GM12874 (cell line): ENCODE data around the gene PSKH1.

Experiments used
- TF ChIP-seq, protein P1 (sequence below): IDR thresholded peaks from 2 replicates; pipeline ENCODE4 v1.5.1; 2011; ENCODE audit warnings: low read depth, mild to moderate bottlenecking, control low read depth, low read length, moderate library complexity; ENCODE audit not compliant: insufficient read depth

PSKH1 gene

GRCh38 chr16:67893743-67894399, 817 bp downstream of the PSKH1 start:
- TF ChIP-seq, protein P1, sequence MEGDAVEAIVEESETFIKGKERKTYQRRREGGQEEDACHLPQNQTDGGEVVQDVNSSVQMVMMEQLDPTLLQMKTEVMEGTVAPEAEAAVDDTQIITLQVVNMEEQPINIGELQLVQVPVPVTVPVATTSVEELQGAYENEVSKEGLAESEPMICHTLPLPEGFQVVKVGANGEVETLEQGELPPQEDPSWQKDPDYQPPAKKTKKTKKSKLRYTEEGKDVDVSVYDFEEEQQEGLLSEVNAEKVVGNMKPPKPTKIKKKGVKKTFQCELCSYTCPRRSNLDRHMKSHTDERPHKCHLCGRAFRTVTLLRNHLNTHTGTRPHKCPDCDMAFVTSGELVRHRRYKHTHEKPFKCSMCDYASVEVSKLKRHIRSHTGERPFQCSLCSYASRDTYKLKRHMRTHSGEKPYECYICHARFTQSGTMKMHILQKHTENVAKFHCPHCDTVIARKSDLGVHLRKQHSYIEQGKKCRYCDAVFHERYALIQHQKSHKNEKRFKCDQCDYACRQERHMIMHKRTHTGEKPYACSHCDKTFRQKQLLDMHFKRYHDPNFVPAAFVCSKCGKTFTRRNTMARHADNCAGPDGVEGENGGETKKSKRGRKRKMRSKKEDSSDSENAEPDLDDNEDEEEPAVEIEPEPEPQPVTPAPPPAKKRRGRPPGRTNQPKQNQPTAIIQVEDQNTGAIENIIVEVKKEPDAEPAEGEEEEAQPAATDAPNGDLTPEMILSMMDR: no peak

GRCh38 chr16:67897231-67897630, 4.2 kb downstream of the PSKH1 start:
- TF ChIP-seq, protein P1: no peak

DNA sequence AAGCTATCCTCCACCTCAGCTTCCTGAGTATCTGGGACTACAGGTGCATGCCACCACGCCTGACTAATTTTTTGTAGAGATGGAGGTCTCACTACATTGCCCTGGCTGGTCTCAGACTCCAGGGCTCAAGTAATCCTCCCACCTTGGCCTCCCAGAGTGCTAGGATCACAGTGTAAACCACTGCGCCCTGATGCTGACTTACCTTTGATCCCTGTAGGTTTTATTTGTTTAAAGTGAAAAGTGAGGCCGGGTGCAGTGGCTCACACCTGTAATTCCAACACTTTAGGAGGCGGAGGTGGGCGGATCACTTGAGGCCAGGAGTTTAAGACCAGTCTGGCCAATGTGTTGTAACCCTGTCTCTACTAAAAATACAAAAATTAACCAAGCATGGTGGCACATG, 8.7 kb downstream of the PSKH1 start:
- TF ChIP-seq, protein P1: no peak

GRCh38 chr16:67902831-67903230, 9.8 kb downstream of the PSKH1 start:
- TF ChIP-seq, protein P1: no peak

DNA sequence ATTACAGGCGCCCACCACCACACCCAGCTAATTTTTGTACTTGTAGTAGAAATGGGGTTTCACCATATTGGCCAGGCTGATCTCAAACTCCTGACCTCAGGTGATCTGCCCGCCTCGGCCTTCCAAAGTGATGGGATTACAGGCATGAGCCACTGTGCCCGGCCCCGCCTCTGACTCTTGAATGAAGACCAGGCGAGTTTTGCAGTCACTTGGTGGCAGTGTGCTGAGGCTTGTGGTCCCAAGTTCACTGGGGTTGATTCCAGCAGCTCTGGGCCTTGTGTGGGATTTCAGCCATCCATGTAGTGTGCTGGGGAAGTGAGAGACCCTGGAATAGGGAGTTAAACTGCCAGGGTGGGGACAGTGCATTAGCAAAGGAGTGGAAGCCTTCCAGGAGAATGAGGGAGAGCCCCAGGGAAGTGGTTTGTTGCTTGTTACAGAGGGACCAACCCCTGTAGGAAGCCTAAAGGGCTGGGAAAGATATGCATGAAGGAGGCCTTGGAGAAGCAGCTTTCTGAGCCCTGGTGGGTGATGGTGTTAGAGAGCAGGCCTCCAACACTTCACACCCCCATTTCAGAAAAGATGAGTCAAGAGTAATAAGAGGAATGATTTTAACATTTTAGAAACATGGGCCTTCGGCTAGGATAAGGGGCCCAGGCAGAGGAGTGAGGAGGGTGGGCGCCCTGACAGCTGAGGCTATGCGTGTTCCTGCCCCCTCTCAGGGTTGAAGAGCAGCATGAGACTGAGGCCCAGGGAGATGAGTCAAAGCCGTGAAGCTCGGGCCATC, 14.5 kb downstream of the PSKH1 start:
- TF ChIP-seq, protein P1: no peak

DNA sequence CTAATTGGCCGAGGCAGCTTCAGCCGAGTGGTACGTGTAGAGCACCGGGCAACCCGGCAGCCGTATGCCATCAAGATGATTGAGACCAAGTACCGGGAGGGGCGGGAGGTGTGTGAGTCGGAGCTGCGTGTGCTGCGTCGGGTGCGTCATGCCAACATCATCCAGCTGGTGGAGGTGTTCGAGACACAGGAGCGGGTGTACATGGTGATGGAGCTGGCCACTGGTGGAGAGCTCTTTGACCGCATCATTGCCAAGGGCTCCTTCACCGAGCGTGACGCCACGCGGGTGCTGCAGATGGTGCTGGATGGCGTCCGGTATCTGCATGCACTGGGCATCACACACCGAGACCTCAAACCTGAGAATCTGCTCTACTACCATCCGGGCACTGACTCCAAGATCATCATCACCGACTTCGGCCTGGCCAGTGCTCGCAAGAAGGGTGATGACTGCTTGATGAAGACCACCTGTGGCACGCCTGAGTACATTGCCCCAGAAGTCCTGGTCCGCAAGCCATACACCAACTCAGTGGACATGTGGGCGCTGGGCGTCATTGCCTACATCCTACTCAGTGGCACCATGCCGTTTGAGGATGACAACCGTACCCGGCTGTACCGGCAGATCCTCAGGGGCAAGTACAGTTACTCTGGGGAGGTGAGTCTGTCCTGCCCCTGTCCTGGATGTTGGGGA, 16.1 kb downstream of the PSKH1 start:
- TF ChIP-seq, protein P1: no peak

GRCh38 chr16:67910158-67910557, 17.1 kb downstream of the PSKH1 start:
- TF ChIP-seq, protein P1: no peak
